Measurements from ENCODE around the gene SSH2. TPM values are rescaled to one million over a fixed set of nuclear protein-coding genes. Genes with fewer than 3 reads are reported as not detected.
"Not testable (repeated sequence)": the region's sequence is repeated elsewhere in the genome, so short reads cannot be mapped to it uniquely, and the experiment has no call there.

Gene SSH2
- total RNA-seq, 1 donor from 2014 or later: 12.2 TPM

GRCh38 chr17:29655323-29655722 lies 274.7 kb downstream of the SSH2 start:
- Histone ChIP-seq H3K9ac (no peak overlapping the region), H3K27me3 (no peaks in the 10 kb centered on the region), H3F3A (ENCODE audit: low read depth) (no peaks in the 10 kb centered on the region), H3K36me3 (no peaks in the 10 kb centered on the region), H2AFZ (replicated peaks) (no peak overlapping the region), H3K79me2 (ENCODE audit: low read depth) (no peaks in the 10 kb centered on the region), H3K4me2 (no peak overlapping the region), H3K27ac (no peak overlapping the region), H3K9me3 (ENCODE audit: low read depth) (no peaks in the 10 kb centered on the region), H3K4me3 (no peak overlapping the region), H4K20me1 (ENCODE audit: low read depth) (no peaks in the 10 kb centered on the region), H3K4me1 (no peaks in the 10 kb centered on the region)
- no peak for DNase-seq (ENCODE audit: low spot score)
- H3K4me3 Mint-ChIP-seq: no peak overlapping the region
- TF ChIP-seq CTCF (IDR thresholded peaks at IDR 0.05) (no peak), EZH2phosphoT487 (IDR thresholded peaks at IDR 0.05) (no peak), EZH2 (IDR thresholded peaks at IDR 0.05) (no peak)
- H3K27me3 Mint-ChIP-seq (ENCODE audit: insufficient read depth, low read depth): peaks cover 2% of the 10 kb centered on the region
- peaks cover 5% of the 10 kb centered on the region for H3K36me3 Mint-ChIP-seq
- H3K27ac Mint-ChIP-seq: no peak overlapping the region
- no peaks in the 10 kb centered on the region for H3K9me3 Mint-ChIP-seq
- no peaks in the 10 kb centered on the region for H3K4me1 Mint-ChIP-seq

GRCh38 chr17:29653995-29654714 lies 275.9 kb downstream of the SSH2 start:
- H3K27me3 ChIP-seq: no peaks in the 10 kb centered on the region
- H4K20me1 ChIP-seq (ENCODE audit: low read depth): no peaks in the 10 kb centered on the region
- H3K79me2 ChIP-seq (ENCODE audit: low read depth): no peaks in the 10 kb centered on the region
- no peaks in the 10 kb centered on the region for H3K4me1 ChIP-seq
- H3F3A ChIP-seq (ENCODE audit: low read depth): no peaks in the 10 kb centered on the region
- Mint-ChIP-seq H3K27ac (no peak overlapping the region), H3K4me1 (no peaks in the 10 kb centered on the region), H3K36me3 (peaks cover 3% of the 10 kb centered on the region), H3K9me3 (no peaks in the 10 kb centered on the region), H3K27me3 (ENCODE audit: insufficient read depth, low read depth) (peaks cover 2% of the 10 kb centered on the region), H3K4me3 (no peak overlapping the region)
- no peak for DNase-seq (ENCODE audit: low spot score)
- no peaks in the 10 kb centered on the region for H3K9me3 ChIP-seq (ENCODE audit: low read depth)
- no peak overlapping the region for H3K27ac ChIP-seq
- H3K9ac ChIP-seq: no peak overlapping the region
- H3K4me3 ChIP-seq: no peak overlapping the region
- TF ChIP-seq EZH2phosphoT487 (IDR thresholded peaks at IDR 0.05): no peak
- no peaks in the 10 kb centered on the region for H3K36me3 ChIP-seq
- H3K4me2 ChIP-seq: no peak overlapping the region
- H2AFZ ChIP-seq (replicated peaks): no peak overlapping the region

- H3K4me3 Mint-ChIP-seq: no peak overlapping the region
- no peaks in the 10 kb centered on the region for H3K36me3 ChIP-seq
- H2AFZ ChIP-seq (replicated peaks): no peak overlapping the region
- DNase-seq (ENCODE audit: low spot score): no peak
- H3K27me3 ChIP-seq: no peaks in the 10 kb centered on the region
- H3K27ac Mint-ChIP-seq: no peak overlapping the region
- no peaks in the 10 kb centered on the region for H4K20me1 ChIP-seq (ENCODE audit: low read depth)
- no peaks in the 10 kb centered on the region for H3K9me3 ChIP-seq (ENCODE audit: low read depth)
- H3K4me1 ChIP-seq: no peaks in the 10 kb centered on the region
- no peak overlapping the region for H3K9ac ChIP-seq
- no peak overlapping the region for H3K4me3 ChIP-seq
- no peaks in the 10 kb centered on the region for H3F3A ChIP-seq (ENCODE audit: low read depth)
- TF ChIP-seq CTCF (IDR thresholded peaks at IDR 0.05) (no peak), EZH2phosphoT487 (IDR thresholded peaks at IDR 0.05) (no peak), EZH2 (IDR thresholded peaks at IDR 0.05) (no peak)
- H3K9me3 Mint-ChIP-seq: no peaks in the 10 kb centered on the region
- no peaks in the 10 kb centered on the region for H3K79me2 ChIP-seq (ENCODE audit: low read depth)
- H3K4me1 Mint-ChIP-seq: no peaks in the 10 kb centered on the region
- H3K27me3 Mint-ChIP-seq (ENCODE audit: insufficient read depth, low read depth): peaks cover 2% of the 10 kb centered on the region
- H3K36me3 Mint-ChIP-seq: peaks cover 8% of the 10 kb centered on the region
- H3K4me2 ChIP-seq: no peak overlapping the region
- no peak overlapping the region for H3K27ac ChIP-seq
Observed at GRCh38 chr17:29652976-29653375, 277.1 kb downstream of the SSH2 start.

- H3K4me3 Mint-ChIP-seq: not testable (repeated sequence)
Observed at GRCh38 chr17:29651913-29652312, 278.1 kb downstream of the SSH2 start.

More at GRCh38 chr17:29651913-29652312, 278.1 kb downstream of the SSH2 start:
- not testable (repeated sequence) for H3K4me1 ChIP-seq; H3K9me3 Mint-ChIP-seq; H3K9me3 ChIP-seq (ENCODE audit: low read depth); H3F3A ChIP-seq (ENCODE audit: low read depth); H3K27me3 Mint-ChIP-seq (ENCODE audit: insufficient read depth, low read depth); H3K4me2 ChIP-seq; H3K36me3 ChIP-seq; H3K9ac ChIP-seq; H3K79me2 ChIP-seq (ENCODE audit: low read depth); H3K27ac ChIP-seq; H3K36me3 Mint-ChIP-seq; DNase-seq (ENCODE audit: low spot score); H3K4me3 ChIP-seq; H3K27ac Mint-ChIP-seq; H3K27me3 ChIP-seq; H4K20me1 ChIP-seq (ENCODE audit: low read depth); H3K4me1 Mint-ChIP-seq; H2AFZ ChIP-seq (replicated peaks)

Measured in neural progenitor cell (in vitro differentiated cells).